Neural cell (in vitro differentiated cells): ENCODE results near the gene ANKRD10. TPM values are rescaled to one million over a fixed set of nuclear protein-coding genes. Genes with fewer than 3 reads are reported as not detected.

Source experiments
- H2AFZ ChIP-seq: fragments of 200-600, 300-800 bp; sonication (generic), shearing (Covaris generic); 2 replicates; pipeline ENCODE4 v1.6.0; 2014; ENCODE audit warnings: low read depth, mild to moderate bottlenecking, antibody characterized with exemption, low read length, moderate library complexity
- H3F3A ChIP-seq: fragments of 200-600 bp; shearing (Covaris generic); 2 replicates; pipeline ENCODE4 v1.6.1; 2016; ENCODE audit warnings: mild to moderate bottlenecking, moderate library complexity, mixed read lengths, antibody characterized with exemption, low read length; ENCODE audit not compliant: insufficient read depth, poor library complexity, severe bottlenecking
- H3K27ac ChIP-seq: fragments of 200-600, 300-800 bp; sonication (generic), shearing (Covaris generic); 2 replicates; pipeline ENCODE4 v1.5.1; 2014; ENCODE audit warnings: mild to moderate bottlenecking, low read length, moderate library complexity
- H3K27me3 ChIP-seq: fragments of 300-800, 200-600 bp; sonication (generic), shearing (Covaris generic); 2 replicates; pipeline ENCODE4 v1.6.0; 2014; ENCODE audit warnings: mild to moderate bottlenecking, low read depth, low read length, moderate library complexity; ENCODE audit not compliant: insufficient read depth
- H3K36me3 ChIP-seq: fragments of 300-800, 200-600 bp; sonication (generic), shearing (Covaris generic); 2 replicates; pipeline ENCODE4 v1.5.1; 2014; ENCODE audit warnings: mild to moderate bottlenecking, antibody characterized with exemption, low read length, moderate library complexity; ENCODE audit not compliant: insufficient read depth
- H3K4me2 ChIP-seq: fragments of 300-800, 200-600 bp; sonication (generic), shearing (Covaris generic); 2 replicates; pipeline ENCODE4 v1.6.0; 2014; ENCODE audit warnings: mild to moderate bottlenecking, low read length
- H3K4me3 ChIP-seq: fragments of 300-800, 200-600 bp; sonication (generic), shearing (Covaris generic); 2 replicates; pipeline ENCODE4 v1.5.1; 2014; ENCODE audit warnings: mild to moderate bottlenecking, low read length, moderate library complexity
- H3K79me2 ChIP-seq: fragments of 200-600 bp; shearing (Covaris generic); replicated peaks from 2 replicates; pipeline ENCODE4 v1.6.0; 2014; ENCODE audit warnings: mild to moderate bottlenecking, low read length, moderate library complexity; ENCODE audit not compliant: insufficient read depth
- H3K9ac ChIP-seq: fragments of 300-800, 200-600 bp; sonication (generic), shearing (Covaris generic); 2 replicates; pipeline ENCODE4 v1.6.1; 2016; ENCODE audit warnings: mild to moderate bottlenecking, low read length, mixed read lengths
- H3K9me2 ChIP-seq: fragments of 200-600 bp; shearing (Covaris generic); 2 replicates; pipeline ENCODE4 v1.6.1; 2016; ENCODE audit warnings: mild to moderate bottlenecking, low read length, mixed read lengths; ENCODE audit not compliant: insufficient read depth
- H3K9me3 ChIP-seq: fragments of 200-600, 300-800 bp; sonication (generic), shearing (Covaris generic); 2 replicates; pipeline ENCODE4 v1.6.1; 2016; ENCODE audit warnings: mild to moderate bottlenecking, mixed run types, low read length, moderate library complexity, mixed read lengths
- H4K20me1 ChIP-seq: fragments of 200-600 bp; shearing (Covaris generic); 2 replicates; pipeline ENCODE4 v1.6.1; 2016; ENCODE audit warnings: mild to moderate bottlenecking, mixed run types; ENCODE audit not compliant: insufficient read depth
- CTCF ChIP-seq: fragments of 450-650 bp; IDR thresholded peaks from 2 replicates; pipeline ENCODE4 v1.5.1; 2014; ENCODE audit warnings: antibody characterized with exemption, mild to moderate bottlenecking, moderate library complexity; ENCODE audit not compliant: poor library complexity, severe bottlenecking
- EP300 ChIP-seq: fragments of 450-650 bp; conservative IDR thresholded peaks from 2 replicates; pipeline ENCODE4 v1.6.1; 2014; ENCODE audit warnings: antibody characterized with exemption, mild to moderate bottlenecking, moderate library complexity; ENCODE audit not compliant: poor library complexity, severe bottlenecking
- EZH2 ChIP-seq: fragments of 200-600, 300-800 bp; shearing (Covaris generic), sonication (generic); IDR thresholded peaks from 2 replicates; pipeline ENCODE4 v1.6.1; 2014; ENCODE audit warnings: antibody characterized with exemption, low read length, borderline replicate concordance, mild to moderate bottlenecking; ENCODE audit not compliant: insufficient read depth, poor library complexity, severe bottlenecking
- MXI1 ChIP-seq: fragments of 450-650 bp; conservative IDR thresholded peaks from 2 replicates; pipeline ENCODE4 v1.6.1; 2014; ENCODE audit warnings: antibody characterized with exemption, mild to moderate bottlenecking; ENCODE audit not compliant: poor library complexity, severe bottlenecking
- POLR2AphosphoS5 ChIP-seq: IDR thresholded peaks from 2 replicates; pipeline ENCODE4 v1.6.1; 2012
- RAD21 ChIP-seq: fragments of 450-650 bp; conservative IDR thresholded peaks from 2 replicates; pipeline ENCODE4 v1.6.1; 2014; ENCODE audit warnings: antibody characterized with exemption, mild to moderate bottlenecking, moderate library complexity
- REST ChIP-seq: IDR thresholded peaks from 2 replicates; pipeline ENCODE4 v1.6.1; 2012; ENCODE audit warnings: borderline replicate concordance
- SMC3 ChIP-seq: fragments of 450-650 bp; conservative IDR thresholded peaks from 2 replicates; pipeline ENCODE4 v1.6.1; 2014; ENCODE audit warnings: antibody characterized with exemption, mild to moderate bottlenecking, moderate library complexity; ENCODE audit not compliant: poor library complexity
- TAF1 ChIP-seq: IDR thresholded peaks from 2 replicates; pipeline ENCODE4 v1.6.1; 2012; ENCODE audit warnings: low read depth
- polyA plus RNA-seq: library from polyadenylated mRNA; depleted of rRNA; stranded (reverse); fragments of >200 nt; gene quantifications from 2 replicates; pipeline ENCODE4 v1.2.3, GENCODE V29; 2014

Gene ANKRD10
- polyA plus RNA-seq, 1 donor from 2014 or later, result 564 TPM

- Histone ChIP-seq H3K27me3 (no peaks in the 10 kb centered on the region), H3K4me3 (no peak overlapping the region), H3K4me2 (no peak overlapping the region), H3K9me2 (no peaks in the 10 kb centered on the region), H3K9me3 (peaks cover 5% of the 10 kb centered on the region), H3K36me3 (no peaks in the 10 kb centered on the region), H3K79me2 (no peaks in the 10 kb centered on the region), H3K9ac (no peak overlapping the region), H3F3A (no peaks in the 10 kb centered on the region), H3K27ac (no peak overlapping the region), H4K20me1 (no peaks in the 10 kb centered on the region), H2AFZ (no peak overlapping the region)
- no peak for TF ChIP-seq TAF1
- no peak for TF ChIP-seq REST
- no peak for TF ChIP-seq RAD21
- TF ChIP-seq EZH2, result no peak
- no peak for TF ChIP-seq CTCF
- no peak for TF ChIP-seq EP300
- no peak for TF ChIP-seq MXI1
- TF ChIP-seq POLR2AphosphoS5, result no peak
- TF ChIP-seq SMC3, result no peak
These were observed 17.7 kb upstream of the ANKRD10 start for GRCh38 chr13:110932588-110932987.

- Histone ChIP-seq H3K79me2 (no peaks in the 10 kb centered on the region), H3K36me3 (no peaks in the 10 kb centered on the region), H2AFZ (no peak overlapping the region), H3K4me2 (no peak overlapping the region), H4K20me1 (no peaks in the 10 kb centered on the region), H3K9me3 (peaks cover 5% of the 10 kb centered on the region), H3K27me3 (no peaks in the 10 kb centered on the region), H3K27ac (no peak overlapping the region), H3F3A (no peaks in the 10 kb centered on the region), H3K4me3 (no peak overlapping the region), H3K9ac (no peak overlapping the region), H3K9me2 (no peaks in the 10 kb centered on the region)
- TF ChIP-seq EP300 (no peak), EZH2 (no peak), RAD21 (no peak), REST (no peak), POLR2AphosphoS5 (no peak), TAF1 (no peak), MXI1 (no peak), CTCF (no peak), SMC3 (no peak)
These were observed 14.4 kb upstream of the ANKRD10 start for GRCh38 chr13:110929104-110929777.
